Heart left ventricle (tissue), 16 donors: ENCODE measurements around the gene HCN4. TPM values are rescaled to one million over a fixed set of nuclear protein-coding genes. Genes with fewer than 3 reads are reported as not detected.

Source experiments
- ATAC-seq, 4 donors: fragments of 200-7000 bp; cut with Tn5 transposase; one replicate each; pipeline ENCODE4 v1.9.1; 2020 to 2022; ENCODE audit warnings: moderate library complexity in 4 of 4, mild to moderate bottlenecking in 3 of 4, moderate number of reproducible peaks in 1 of 4
- DNase-seq, 5 donors: peaks; one replicate each; pipeline ENCODE4 v3.0.0-alpha.2; 2020
- H3K27ac ChIP-seq, 12 donors: fragments of 200-600 bp; sonication (generic) in 4 of 12; one replicate each; pipeline versions ENCODE4 v1.5.0 to v1.8.0; 2016 to 2022; ENCODE audit warnings: mild to moderate bottlenecking in 2 of 12
- H3K27me3 ChIP-seq, 9 donors: fragments of 200-600 bp; sonication (generic) in 2 of 9; one replicate each; pipeline versions ENCODE4 v1.5.1 to v1.8.0; 2016 to 2022; ENCODE audit warnings: mild to moderate bottlenecking in 3 of 9
- H3K36me3 ChIP-seq, 9 donors: fragments of 200-600 bp; sonication (generic) in 2 of 9; one replicate each; pipeline versions ENCODE4 v1.5.0 to v1.8.0; 2018 to 2022; ENCODE audit warnings: mild to moderate bottlenecking in 2 of 9
- H3K4me1 ChIP-seq, 12 donors: fragments of 200-600 bp; sonication (generic) in 4 of 12; one replicate each; pipeline versions ENCODE4 v1.5.0 to v1.8.0; 2016 to 2022; ENCODE audit warnings: mild to moderate bottlenecking in 3 of 12
- H3K4me3 ChIP-seq, 12 donors: fragments of 200-600 bp; sonication (generic) in 4 of 12; one replicate each; pipeline versions ENCODE4 v1.5.0 to v1.8.0; 2017 to 2022; ENCODE audit warnings: mild to moderate bottlenecking in 9 of 12, moderate library complexity in 4 of 12
- H3K9me3 ChIP-seq, 12 donors: fragments of 200-600 bp; sonication (generic) in 4 of 12; one replicate each; pipeline versions ENCODE4 v1.5.0 to v1.8.0; 2016 to 2022; ENCODE audit warnings: mild to moderate bottlenecking in 1 of 12
- POLR2A ChIP-seq, 2 donors: fragments of 450-650 bp; IDR thresholded peaks; one replicate each; pipeline ENCODE4 v1.6.1; 2017; ENCODE audit warnings: antibody characterized with exemption in 2 of 2, mild to moderate bottlenecking in 2 of 2, moderate library complexity in 2 of 2
- WGBS, 4 donors: extraction: QIAGEN DNeasy Blood & Tissue Kit in 2 of 4; methylation state at CpG; one replicate each; pipeline versions ENCODE4 v1.1.5 to v1.1.7; 2013 to 2018; 5-methylcytosine and 5-hydroxymethylcytosine counted together
- intact Hi-C, 10 donors: fragments of 100-400 bp; cut with DNase I; formaldehyde crosslinking; loops; one replicate each; pipeline versions ENCODE4 v1.11.1 to v1.14.2; 2022
- polyA plus RNA-seq, 2 donors: library from polyadenylated mRNA; stranded (reverse); fragments of 200-250 nt; gene quantifications; one replicate each; pipeline ENCODE4 v1.2.3, GENCODE V29; 2013
- total RNA-seq, 9 donors: library from RNA; depleted of rRNA in 2 of 9; stranded (reverse); fragments of >200 nt in 2 of 9; fragmentation: NEBNext Ultra II Directional in 3 of 9; extraction: Animal tissue kit (Norgen Biotek cat#: 25700) in 3 of 9; gene quantifications; one replicate each; pipeline versions ENCODE4 v1.1.0 to v1.2.4, GENCODE V29; 2016 to 2023
- TF ChIP-seq, protein P1 (sequence below), 12 donors: fragments of 200-600 bp; sonication (generic) in 4 of 12; IDR thresholded peaks; one replicate each; pipeline versions ENCODE4 v1.5.0 to v1.8.0; 2018 to 2022; ENCODE audit warnings: antibody characterized with exemption in 12 of 12, mild to moderate bottlenecking in 5 of 12
- donor health status: ischemic (EF 13 %, LVEDD 7.1; RV severe dilation, severe dysfunction).
- donor health status: healthy with polysubstance abuse.
- donor health status: DM: no; HTN: yes; CAD: no.
- donor health status: DM: no; HTN: no; CAD: no.
- donor health status: ischemic (EF 25% LVEDD 6.9; RV normal size, moderate dysfunction).
- donor health status: ischemic (EF 25% LVEDD 5.7; RV mildly dilated, moderate dysfunction).
- donor health status: healthy.
- donor health status: DM: yes; HTN: yes; CAD: no.
- donor health status: ischemic (EF 35%, LVEDD 5.7; RV mildly dilated, moderate dysfunction).
- donor health status: nonischemic (EF 11% LVEDD 7.7; RV severe dilation, severe dysfunction).
- donor health status: DM: yes; HTN: yes; CAD: no.
- donor health status: PGD.
- donor health status: ischemic (EF 29% LVEDD 5.4; RV normal size, mild dysfunction).
- donor health status: nonischemic (EF 23%, LVEDD 6.1; RV moderate dilation, normal function).

Gene HCN4
- total and polyA plus RNA-seq, 11 donors: 5.1 to 23.0 (median 8.4) TPM

DNA sequence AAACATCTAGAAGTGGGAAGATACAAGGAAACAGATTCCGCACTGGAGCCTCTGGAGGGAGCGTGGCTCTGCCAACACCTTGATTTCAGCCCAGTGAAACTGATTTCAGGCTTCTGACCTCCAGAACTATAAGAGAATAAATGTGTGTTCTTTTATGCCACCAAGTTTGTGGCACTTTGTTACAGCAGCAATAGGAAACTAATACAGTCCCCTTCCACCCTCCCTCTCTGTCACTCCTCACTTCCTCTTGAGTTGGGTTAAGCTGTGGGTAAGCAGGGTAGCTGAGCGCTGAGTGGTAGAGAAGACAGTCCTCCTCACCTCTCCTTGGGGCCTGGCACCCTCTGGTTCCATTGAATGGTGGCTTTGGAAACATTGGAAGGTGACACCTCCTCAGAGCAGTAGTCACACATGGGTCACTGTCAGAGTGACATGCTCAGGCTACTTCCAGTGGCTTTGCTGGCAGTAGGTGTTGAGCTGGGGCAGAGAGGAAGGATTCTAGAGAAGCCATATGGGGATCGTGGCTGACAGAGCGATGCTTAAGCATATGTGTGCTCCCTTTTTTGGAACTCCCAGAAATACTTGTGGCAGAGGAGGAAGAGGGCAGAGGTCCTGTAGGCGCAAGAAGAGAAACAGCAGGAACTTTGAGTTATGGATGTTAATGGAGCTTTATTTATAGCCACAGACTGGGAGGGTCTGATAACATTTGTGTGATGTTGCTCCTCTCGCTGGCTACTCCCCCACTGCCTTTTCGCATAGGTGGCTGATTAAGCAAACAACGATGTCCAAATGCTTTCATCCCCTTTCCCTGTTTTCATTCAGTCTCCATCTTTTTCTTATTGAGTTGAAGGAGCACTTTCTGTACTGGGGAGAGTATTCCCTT, 14.8 kb upstream of the HCN4 start:
- Histone ChIP-seq H3K36me3 (no peaks in the 10 kb centered on the region), H3K27ac (peak overlapping the region in 5 of 12 donors; percentile 26 to 64 (median 33)), H3K9me3 (peaks cover 0 to 18% (median 2%) of the 10 kb centered on the region in 12 donors), H3K4me3 (no peak overlapping the region), H3K27me3 (peaks cover 0 to 33% (median 0%) of the 10 kb centered on the region in 9 donors), H3K4me1 (peaks cover 0 to 13% (median 0%) of the 10 kb centered on the region in 12 donors)
- DNase-seq (no peak), ATAC-seq (peak in 3 of 4 donors; percentile 20 to 31 (median 27))
- intact Hi-C loops: no loop called here
- TF ChIP-seq, protein P1, sequence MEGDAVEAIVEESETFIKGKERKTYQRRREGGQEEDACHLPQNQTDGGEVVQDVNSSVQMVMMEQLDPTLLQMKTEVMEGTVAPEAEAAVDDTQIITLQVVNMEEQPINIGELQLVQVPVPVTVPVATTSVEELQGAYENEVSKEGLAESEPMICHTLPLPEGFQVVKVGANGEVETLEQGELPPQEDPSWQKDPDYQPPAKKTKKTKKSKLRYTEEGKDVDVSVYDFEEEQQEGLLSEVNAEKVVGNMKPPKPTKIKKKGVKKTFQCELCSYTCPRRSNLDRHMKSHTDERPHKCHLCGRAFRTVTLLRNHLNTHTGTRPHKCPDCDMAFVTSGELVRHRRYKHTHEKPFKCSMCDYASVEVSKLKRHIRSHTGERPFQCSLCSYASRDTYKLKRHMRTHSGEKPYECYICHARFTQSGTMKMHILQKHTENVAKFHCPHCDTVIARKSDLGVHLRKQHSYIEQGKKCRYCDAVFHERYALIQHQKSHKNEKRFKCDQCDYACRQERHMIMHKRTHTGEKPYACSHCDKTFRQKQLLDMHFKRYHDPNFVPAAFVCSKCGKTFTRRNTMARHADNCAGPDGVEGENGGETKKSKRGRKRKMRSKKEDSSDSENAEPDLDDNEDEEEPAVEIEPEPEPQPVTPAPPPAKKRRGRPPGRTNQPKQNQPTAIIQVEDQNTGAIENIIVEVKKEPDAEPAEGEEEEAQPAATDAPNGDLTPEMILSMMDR (IDR thresholded peaks at IDR 0.05): no peak
- TF ChIP-seq POLR2A (IDR thresholded peaks at IDR 0.05): no peak
- 44 to 52% (median 46%) methylated on average over 9 of the region's 9 CpGs for WGBS, 4 donors

DNA sequence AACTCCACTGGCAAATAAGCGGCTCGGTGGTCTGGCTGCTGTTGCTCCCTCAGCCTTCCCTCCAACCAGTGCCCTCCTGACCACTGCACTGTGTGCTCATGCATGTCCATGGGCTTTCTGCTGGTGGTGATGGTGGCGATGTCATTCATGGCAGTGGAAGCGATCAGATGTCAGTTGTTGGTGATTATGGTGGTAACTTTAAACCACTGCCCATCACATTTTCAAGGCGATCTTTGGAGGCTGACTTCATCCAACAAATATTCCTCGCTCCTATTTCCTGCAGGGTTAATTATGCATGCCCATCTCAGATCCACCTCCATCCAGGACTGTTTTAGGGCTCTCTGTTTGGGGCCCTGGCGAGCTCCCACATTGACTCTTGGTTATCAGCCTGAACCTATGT, 13.4 kb upstream of the HCN4 start:
- ATAC-seq (no peak), DNase-seq (no peak)
- WGBS, 4 donors: 76 to 88% (median 84%) methylated on average over 7 of the region's 7 CpGs
- TF ChIP-seq, protein P1 (IDR thresholded peaks at IDR 0.05): no peak
- no peak for TF ChIP-seq POLR2A (IDR thresholded peaks at IDR 0.05)
- no peak overlapping the region for H3K27ac ChIP-seq
- peaks cover 0 to 27% (median 0%) of the 10 kb centered on the region in 9 donors for H3K27me3 ChIP-seq
- intact Hi-C loops: no loop called here
- H3K4me1 ChIP-seq: peaks cover 0 to 6% (median 0%) of the 10 kb centered on the region in 12 donors
- peaks cover 0 to 18% (median 2%) of the 10 kb centered on the region in 12 donors for H3K9me3 ChIP-seq
- H3K4me3 ChIP-seq: no peak overlapping the region
- H3K36me3 ChIP-seq: no peaks in the 10 kb centered on the region

DNA sequence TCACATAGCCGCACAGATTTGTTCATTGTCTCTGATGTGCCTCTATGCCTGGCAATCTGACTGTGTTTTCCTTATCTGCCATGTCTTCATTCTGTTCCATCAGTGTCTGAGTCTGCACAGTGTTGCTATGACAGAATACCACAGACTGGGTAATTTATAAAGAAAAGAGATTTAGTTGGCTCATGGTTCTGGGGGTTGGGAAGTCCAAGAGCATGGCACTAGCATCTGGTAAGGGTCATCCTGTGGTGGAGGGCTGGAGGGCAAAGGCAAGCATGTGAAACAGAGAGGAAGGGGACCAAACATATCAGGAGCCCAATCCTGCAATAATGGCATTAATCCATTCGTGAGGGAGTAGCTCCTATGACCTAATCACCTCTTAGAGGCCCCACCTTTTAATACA, 11.9 kb upstream of the HCN4 start:
- H3K4me1 ChIP-seq: peaks cover 0 to 12% (median under 1%) of the 10 kb centered on the region in 12 donors
- H3K36me3 ChIP-seq: no peaks in the 10 kb centered on the region
- ATAC-seq: no peak
- 70 to 84% (median 82%) methylated on average over 2 of the region's 2 CpGs for WGBS, 4 donors
- intact Hi-C loops: no loop called here
- DNase-seq: no peak
- TF ChIP-seq POLR2A (IDR thresholded peaks at IDR 0.05): no peak
- TF ChIP-seq, protein P1 (IDR thresholded peaks at IDR 0.05): no peak
- H3K9me3 ChIP-seq: peaks cover 0 to 18% (median 2%) of the 10 kb centered on the region in 12 donors
- H3K4me3 ChIP-seq: no peak overlapping the region
- H3K27ac ChIP-seq: no peak overlapping the region
- peaks cover 0 to 15% (median 0%) of the 10 kb centered on the region in 9 donors for H3K27me3 ChIP-seq

DNA sequence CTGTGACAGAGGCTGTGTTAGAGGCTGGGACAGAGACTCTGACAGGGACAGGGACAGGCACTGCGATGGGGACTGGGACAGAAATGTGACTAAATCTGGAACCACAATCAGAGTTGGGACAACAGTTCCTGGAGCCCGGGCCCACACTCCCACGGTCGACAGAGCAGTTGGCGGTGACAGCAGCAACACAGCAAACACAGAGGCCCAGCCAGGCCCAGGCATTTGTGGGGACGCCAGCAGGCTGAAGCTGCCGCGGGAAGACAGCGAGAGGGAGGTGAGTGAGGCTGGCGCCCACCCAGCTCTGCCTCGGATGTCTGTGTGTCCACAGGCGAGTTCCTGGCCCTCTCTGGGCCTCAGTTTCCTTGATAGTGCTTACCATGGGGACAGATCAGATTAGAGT, 9.3 kb upstream of the HCN4 start:
- Histone ChIP-seq H3K9me3 (peaks cover 0 to 16% (median under 1%) of the 10 kb centered on the region in 12 donors), H3K4me3 (no peak overlapping the region), H3K4me1 (peaks cover 0 to 23% (median 6%) of the 10 kb centered on the region in 12 donors), H3K27ac (peak overlapping the region in 2 of 12 donors; percentile 19 to 28), H3K36me3 (no peaks in the 10 kb centered on the region), H3K27me3 (peaks cover 0 to 8% (median 0%) of the 10 kb centered on the region in 9 donors)
- ATAC-seq (no peak), DNase-seq (peak in 3 of 5 donors; percentile 55 to 74 (median 60))
- WGBS, 4 donors: 30 to 46% (median 35%) methylated on average over 10 to 12 of the region's 12 CpGs
- intact Hi-C loops: loop anchor here in 1 of 10 donors (10.0 kb wide), 1 partner anchor 137 kb away; no protein-coding TSS in a partner anchor
- TF ChIP-seq, protein P1 (IDR thresholded peaks at IDR 0.05): no peak
- TF ChIP-seq POLR2A (IDR thresholded peaks at IDR 0.05): no peak
